Measurements from ENCODE around the gene LRRC8B. TPM values are rescaled to one million over a fixed set of nuclear protein-coding genes. Genes with fewer than 3 reads are reported as not detected.

LRRC8B gene
- polyA plus RNA-seq, 1 of the 3 experiments (the other 2 are of a cell fraction): 3.7 TPM

- TF ChIP-seq REST (IDR thresholded peaks at IDR 0.05; ENCODE audit: low read depth, low read length) (no peak), RFX5 (IDR thresholded peaks at IDR 0.05; ENCODE audit: low read length) (no peak), MEF2A (IDR thresholded peaks at IDR 0.05; ENCODE audit: borderline replicate concordance, low read depth) (no peak), MAX (IDR thresholded peaks at IDR 0.05; ENCODE audit: low read depth) (no peak), SIN3A (IDR thresholded peaks at IDR 0.05; ENCODE audit: borderline replicate concordance, low read depth, low read length) (no peak), FOXJ3 (CRISPR knock-in tag; IDR thresholded peaks at IDR 0.05) (no peak), TCF12 (IDR thresholded peaks at IDR 0.05) (no peak), JUND (IDR thresholded peaks at IDR 0.05) (no peak), POLR2AphosphoS5 (IDR thresholded peaks at IDR 0.05; ENCODE audit: low read depth, low read length) (no peak), RCOR1 (IDR thresholded peaks at IDR 0.05; ENCODE audit: low read length) (no peak), IRF3 (IDR thresholded peaks at IDR 0.05; ENCODE audit: low read depth, low read length) (no peak), EZH2phosphoT487 (IDR thresholded peaks at IDR 0.05; ENCODE audit: borderline replicate concordance, low read depth) (no peak)
- Histone ChIP-seq H3K79me2 (ENCODE audit: insufficient read depth) (no peaks in the 10 kb centered on the region), H3K27ac (ENCODE audit: low read depth in 2 of 2, low read length in 1 of 2) (no peak overlapping the region), H3K9me2 (no peaks in the 10 kb centered on the region), H3K9me3 (no peaks in the 10 kb centered on the region), H4K20me1 (ENCODE audit: insufficient read depth) (no peaks in the 10 kb centered on the region), H2AFZ (ENCODE audit: low read depth) (no peak overlapping the region), H3F3A (replicated peaks; ENCODE audit: insufficient read depth) (peaks cover 9% of the 10 kb centered on the region), H3K4me3 (ENCODE audit: low read depth in 2 of 2, low read length in 1 of 2) (no peak overlapping the region), H3K27me3 (ENCODE audit: insufficient read depth) (no peaks in the 10 kb centered on the region), H3K36me3 (replicated peaks in 1 of 2; ENCODE audit: control insufficient read depth in 1 of 2, insufficient read depth in 2 of 2, low read length in 1 of 2) (peaks cover 0 to 7% of the 10 kb centered on the region in 2 experiments), H3K4me1 (ENCODE audit: control insufficient read depth in 1 of 2, insufficient read depth in 2 of 2, low read depth in 1 of 2, low read length in 1 of 2) (peaks cover 0 to 13% of the 10 kb centered on the region in 2 experiments; a peak in 2 of 4 replicates), H3K9ac (no peak overlapping the region), H3K4me2 (no peak overlapping the region)
- no peak for DNase-seq
- WGBS (ENCODE audit: low lambda C conversion rate): 85% methylated on average over 2 of the region's 2 CpGs
- ChIA-PET POLR2A (no interaction called here), CTCF (interaction anchor here (1.0 to 1.4 kb wide), 3 partner anchors 23 to 235 kb away, joined by 3 to 6 read pairs (median 3); no protein-coding TSS in a partner anchor)
Measured at GRCh38 chr1:89527750-89528381, 3.2 kb downstream of the LRRC8B start.

GRCh38 chr1:89528382-89528780, 3.8 kb downstream of the LRRC8B start:
- Histone ChIP-seq H3K9ac (no peak overlapping the region), H3K9me3 (no peaks in the 10 kb centered on the region), H3K9me2 (no peaks in the 10 kb centered on the region), H4K20me1 (ENCODE audit: insufficient read depth) (no peaks in the 10 kb centered on the region), H3K79me2 (ENCODE audit: insufficient read depth) (no peaks in the 10 kb centered on the region), H3K27me3 (ENCODE audit: insufficient read depth) (no peaks in the 10 kb centered on the region), H3K4me1 (ENCODE audit: control insufficient read depth in 1 of 2, insufficient read depth in 2 of 2, low read depth in 1 of 2, low read length in 1 of 2) (peaks cover 0 to 13% of the 10 kb centered on the region in 2 experiments; a peak in 2 of 4 replicates), H2AFZ (ENCODE audit: low read depth) (no peak overlapping the region), H3K4me2 (no peak overlapping the region), H3F3A (replicated peaks; ENCODE audit: insufficient read depth) (peaks cover 5% of the 10 kb centered on the region), H3K4me3 (ENCODE audit: low read depth in 2 of 2, low read length in 1 of 2) (no peak overlapping the region), H3K27ac (ENCODE audit: low read depth in 2 of 2, low read length in 1 of 2) (no peak overlapping the region), H3K36me3 (replicated peaks in 1 of 2; ENCODE audit: control insufficient read depth in 1 of 2, insufficient read depth in 2 of 2, low read length in 1 of 2) (peaks cover 0 to 7% of the 10 kb centered on the region in 2 experiments)
- ChIA-PET POLR2A (no interaction called here), CTCF (interaction anchor here (1.0 to 1.4 kb wide), 3 partner anchors 22 to 234 kb away, joined by 3 to 6 read pairs (median 3); no protein-coding TSS in a partner anchor)
- no peak for DNase-seq
- TF ChIP-seq ELF1 (IDR thresholded peaks at IDR 0.05): no peak
- no peak for TF ChIP-seq YY1 (IDR thresholded peaks at IDR 0.05; ENCODE audit: low read depth)
- TF ChIP-seq FOXJ3 (CRISPR knock-in tag; IDR thresholded peaks at IDR 0.05): no peak
- no peak for TF ChIP-seq USF1 (IDR thresholded peaks at IDR 0.05; ENCODE audit: borderline replicate concordance, low read depth)
- no peak for TF ChIP-seq NFIC (IDR thresholded peaks at IDR 0.05; ENCODE audit: borderline replicate concordance)
- TF ChIP-seq TCF12 (IDR thresholded peaks at IDR 0.05): no peak
- no peak for TF ChIP-seq EP300 (IDR thresholded peaks at IDR 0.05; ENCODE audit: borderline replicate concordance in 1 of 2, low read depth in 1 of 2, low read length in 1 of 2)
- no peak for TF ChIP-seq PBX3 (IDR thresholded peaks at IDR 0.05)
- no peak for TF ChIP-seq MEF2A (IDR thresholded peaks at IDR 0.05; ENCODE audit: borderline replicate concordance, low read depth)
- no peak for TF ChIP-seq USF2 (IDR thresholded peaks at IDR 0.05; ENCODE audit: borderline replicate concordance, low read depth, low read length)
- TF ChIP-seq RXRA (IDR thresholded peaks at IDR 0.05; ENCODE audit: borderline replicate concordance, low read depth): no peak
